HEK293 (cell line): ENCODE results near the gene B2M.

Source experiments
- EGR2 ChIP-seq: fragments of 450-650 bp; formaldehyde crosslinking; IDR thresholded peaks from 2 replicates; pipeline ENCODE4 v1.5.1; 2016; ENCODE audit warnings: low read depth, missing biosample characterization, missing genetic modification characterization
- GLIS1 ChIP-seq: fragments of 450-650 bp; formaldehyde crosslinking; IDR thresholded peaks from 2 replicates; pipeline ENCODE4 v1.5.1; 2016; ENCODE audit warnings: missing biosample characterization, missing genetic modification characterization
- KLF17 ChIP-seq: fragments of 450-650 bp; formaldehyde crosslinking; IDR thresholded peaks from 2 replicates; pipeline ENCODE4 v1.5.1; 2016; ENCODE audit warnings: missing biosample characterization, missing genetic modification characterization
- PBX3 ChIP-seq: sonication (generic); formaldehyde crosslinking; IDR thresholded peaks from 2 replicates; pipeline ENCODE4 v1.8.1; 2022; ENCODE audit warnings: mild to moderate bottlenecking, moderate library complexity, missing genetic modification reagents
- PRDM10 ChIP-seq: fragments of 450-650 bp; formaldehyde crosslinking; IDR thresholded peaks from 2 replicates; pipeline ENCODE4 v1.5.1; 2016; ENCODE audit warnings: missing biosample characterization, missing genetic modification characterization
- RBAK ChIP-seq: fragments of 450-650 bp; formaldehyde crosslinking; IDR thresholded peaks from 2 replicates; pipeline ENCODE4 v1.5.1; 2016; ENCODE audit warnings: missing biosample characterization, missing genetic modification characterization
- REPIN1 ChIP-seq: fragments of 450-650 bp; formaldehyde crosslinking; IDR thresholded peaks from 2 replicates; pipeline ENCODE4 v1.5.1; 2017; ENCODE audit warnings: missing biosample characterization, missing genetic modification characterization, low read depth
- TCF7L2 ChIP-seq: IDR thresholded peaks from 2 replicates; pipeline ENCODE4 v1.6.1; 2011; ENCODE audit warnings: low read depth, mild to moderate bottlenecking, inconsistent platforms, low read length, moderate library complexity, borderline replicate concordance
- YY2 ChIP-seq: fragments of 450-650 bp; formaldehyde crosslinking; IDR thresholded peaks from 2 replicates; pipeline ENCODE4 v1.5.1; 2016; ENCODE audit warnings: missing biosample characterization, missing genetic modification characterization
- ZBTB8A ChIP-seq: fragments of 450-650 bp; formaldehyde crosslinking; IDR thresholded peaks from 2 replicates; pipeline ENCODE4 v1.5.1; 2016; ENCODE audit warnings: missing biosample characterization, missing genetic modification characterization
- ZNF239 ChIP-seq: fragments of 450-650 bp; formaldehyde crosslinking; IDR thresholded peaks from 2 replicates; pipeline ENCODE4 v1.5.1; 2016; ENCODE audit warnings: missing biosample characterization, missing genetic modification characterization
- ZNF248 ChIP-seq: fragments of 450-650 bp; formaldehyde crosslinking; IDR thresholded peaks from 2 replicates; pipeline ENCODE4 v1.5.1; 2017; ENCODE audit warnings: missing biosample characterization, missing genetic modification characterization
- ZNF280D ChIP-seq: fragments of 450-650 bp; formaldehyde crosslinking; IDR thresholded peaks from 2 replicates; pipeline ENCODE4 v1.5.1; 2016; ENCODE audit warnings: missing biosample characterization, missing genetic modification characterization
- ZNF302 ChIP-seq: fragments of 450-650 bp; formaldehyde crosslinking; IDR thresholded peaks from 2 replicates; pipeline ENCODE4 v1.5.1; 2016; ENCODE audit warnings: missing biosample characterization, missing genetic modification characterization, low read depth
- ZNF398 ChIP-seq: fragments of 450-650 bp; formaldehyde crosslinking; IDR thresholded peaks from 2 replicates; pipeline ENCODE4 v1.5.1; 2017; ENCODE audit warnings: missing biosample characterization, missing genetic modification characterization
- ZNF404 ChIP-seq: fragments of 450-650 bp; formaldehyde crosslinking; IDR thresholded peaks from 2 replicates; pipeline ENCODE4 v1.5.1; 2017; ENCODE audit warnings: missing biosample characterization, missing genetic modification characterization
- ZNF561 ChIP-seq: fragments of 450-650 bp; IDR thresholded peaks from 2 replicates; pipeline ENCODE4 v1.5.1; 2018; ENCODE audit warnings: missing biosample characterization, missing genetic modification characterization, borderline replicate concordance
- ZNF600 ChIP-seq: fragments of 450-650 bp; formaldehyde crosslinking; IDR thresholded peaks from 2 replicates; pipeline ENCODE4 v1.5.1; 2016; ENCODE audit warnings: missing biosample characterization, missing genetic modification characterization
- ZNF768 ChIP-seq: fragments of 450-650 bp; formaldehyde crosslinking; IDR thresholded peaks from 2 replicates; pipeline ENCODE4 v1.5.1; 2018; ENCODE audit warnings: missing biosample characterization, mild to moderate bottlenecking, missing genetic modification characterization
- ZXDB ChIP-seq: fragments of 450-650 bp; formaldehyde crosslinking; IDR thresholded peaks from 2 replicates; pipeline ENCODE4 v1.5.1; 2016; ENCODE audit warnings: missing biosample characterization, missing genetic modification characterization
- TF ChIP-seq, protein P1 (sequence below): fragments of 450-650 bp; formaldehyde crosslinking; optimal IDR thresholded peaks from 2 replicates; pipeline ENCODE3; 2016; ENCODE audit warnings: missing biosample characterization, mild to moderate bottlenecking, missing genetic modification characterization
- TF ChIP-seq, protein P2 (sequence below): fragments of 450-650 bp; formaldehyde crosslinking; conservative IDR thresholded peaks from 2 replicates; pipeline ENCODE4 v1.5.1; 2016; ENCODE audit warnings: low read depth, missing biosample characterization, missing genetic modification characterization

B2M gene

GRCh38 chr15:44663410-44664308, 47.7 kb upstream of the B2M start, which contains the start of gene SPG11 (continued):
- TF ChIP-seq PRDM10 (tag by site-specific recombination) (peak; percentile 75), ZXDB (tag by site-specific recombination) (peak; percentile 54; the same call in 1 of the 2 replicates), PBX3 (CRISPR knock-in tag) (0 out of 2 replicates have a peak, but pooled peaks have one; percentile 22), KLF17 (0 out of 2 replicates have a peak, but pooled peaks have one; percentile 50), TCF7L2 (no peak), ZNF600 (peak; percentile 92), ZNF280D (tag by site-specific recombination) (no peak), ZNF404 (tag by site-specific recombination) (no peak), ZNF239 (tag by site-specific recombination) (no peak), REPIN1 (tag by site-specific recombination) (no peak), ZNF561 (peak; percentile 29; the same call in 1 of the 2 replicates), GLIS1 (tag by site-specific recombination) (peak; percentile 73), ZNF248 (tag by site-specific recombination) (no peak), EGR2 (tag by site-specific recombination) (no peak), ZBTB8A (tag by site-specific recombination) (peak; percentile 19; the same call in 1 of the 2 replicates), YY2 (tag by site-specific recombination) (peak; percentile 74), RBAK (tag by site-specific recombination) (no peak), ZNF302 (no peak), ZNF398 (peak; percentile 50; the same call in 1 of the 2 replicates), ZNF768 (tag by site-specific recombination) (no peak)
- TF ChIP-seq, protein P1, sequence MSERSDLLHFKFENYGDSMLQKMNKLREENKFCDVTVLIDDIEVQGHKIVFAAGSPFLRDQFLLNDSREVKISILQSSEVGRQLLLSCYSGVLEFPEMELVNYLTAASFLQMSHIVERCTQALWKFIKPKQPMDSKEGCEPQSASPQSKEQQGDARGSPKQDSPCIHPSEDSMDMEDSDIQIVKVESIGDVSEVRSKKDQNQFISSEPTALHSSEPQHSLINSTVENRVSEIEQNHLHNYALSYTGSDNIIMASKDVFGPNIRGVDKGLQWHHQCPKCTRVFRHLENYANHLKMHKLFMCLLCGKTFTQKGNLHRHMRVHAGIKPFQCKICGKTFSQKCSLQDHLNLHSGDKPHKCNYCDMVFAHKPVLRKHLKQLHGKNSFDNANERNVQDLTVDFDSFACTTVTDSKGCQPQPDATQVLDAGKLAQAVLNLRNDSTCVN (tag by site-specific recombination) = peak; percentile 66
- TF ChIP-seq, protein P2, sequence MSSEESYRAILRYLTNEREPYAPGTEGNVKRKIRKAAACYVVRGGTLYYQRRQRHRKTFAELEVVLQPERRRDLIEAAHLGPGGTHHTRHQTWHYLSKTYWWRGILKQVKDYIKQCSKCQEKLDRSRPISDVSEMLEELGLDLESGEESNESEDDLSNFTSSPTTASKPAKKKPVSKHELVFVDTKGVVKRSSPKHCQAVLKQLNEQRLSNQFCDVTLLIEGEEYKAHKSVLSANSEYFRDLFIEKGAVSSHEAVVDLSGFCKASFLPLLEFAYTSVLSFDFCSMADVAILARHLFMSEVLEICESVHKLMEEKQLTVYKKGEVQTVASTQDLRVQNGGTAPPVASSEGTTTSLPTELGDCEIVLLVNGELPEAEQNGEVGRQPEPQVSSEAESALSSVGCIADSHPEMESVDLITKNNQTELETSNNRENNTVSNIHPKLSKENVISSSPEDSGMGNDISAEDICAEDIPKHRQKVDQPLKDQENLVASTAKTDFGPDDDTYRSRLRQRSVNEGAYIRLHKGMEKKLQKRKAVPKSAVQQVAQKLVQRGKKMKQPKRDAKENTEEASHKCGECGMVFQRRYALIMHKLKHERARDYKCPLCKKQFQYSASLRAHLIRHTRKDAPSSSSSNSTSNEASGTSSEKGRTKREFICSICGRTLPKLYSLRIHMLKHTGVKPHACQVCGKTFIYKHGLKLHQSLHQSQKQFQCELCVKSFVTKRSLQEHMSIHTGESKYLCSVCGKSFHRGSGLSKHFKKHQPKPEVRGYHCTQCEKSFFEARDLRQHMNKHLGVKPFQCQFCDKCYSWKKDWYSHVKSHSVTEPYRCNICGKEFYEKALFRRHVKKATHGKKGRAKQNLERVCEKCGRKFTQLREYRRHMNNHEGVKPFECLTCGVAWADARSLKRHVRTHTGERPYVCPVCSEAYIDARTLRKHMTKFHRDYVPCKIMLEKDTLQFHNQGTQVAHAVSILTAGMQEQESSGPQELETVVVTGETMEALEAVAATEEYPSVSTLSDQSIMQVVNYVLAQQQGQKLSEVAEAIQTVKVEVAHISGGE (tag by site-specific recombination) = peak; percentile 96
